Natural killer cell (primary cell): ENCODE data around the gene ITGB5. TPM values are rescaled to one million over a fixed set of nuclear protein-coding genes. Genes with fewer than 3 reads are reported as not detected.

Experiments used
- ATAC-seq, 3 donors: fragments of 150-1000 bp in 2 of 3; fragments of 200-7000 bp in 1 of 3; cut with Tn5 transposase; 1 replicate in 1 of 3; 2 replicates in 2 of 3; pipeline ENCODE4 v1.10.0; 2021; ENCODE audit warnings: mild to moderate bottlenecking in 2 of 3, moderate library complexity in 2 of 3
- DNase-seq, 2 donors: peaks; one replicate each; pipeline versions ENCODE4 v3.0.0 to v3.0.0-alpha.2; 2013 to 2021; ENCODE audit warnings: mixed read lengths in 1 of 2
- H3K27ac ChIP-seq: one replicate; pipeline ENCODE4 v1.5.1; 2013; ENCODE audit warnings: mild to moderate bottlenecking, low read length
- H3K27me3 ChIP-seq: one replicate; pipeline ENCODE4 v1.6.1; 2013; ENCODE audit warnings: low read length; ENCODE audit not compliant: control insufficient read depth, insufficient read depth
- H3K36me3 ChIP-seq: one replicate; pipeline ENCODE4 v1.6.1; 2013; ENCODE audit warnings: low read length; ENCODE audit not compliant: control insufficient read depth, insufficient read depth
- H3K4me1 ChIP-seq: one replicate; pipeline ENCODE4 v1.6.1; 2013; ENCODE audit warnings: low read length; ENCODE audit not compliant: control insufficient read depth, insufficient read depth
- H3K4me3 ChIP-seq: one replicate; pipeline ENCODE4 v1.5.1; 2013; ENCODE audit warnings: low read length
- H3K9me3 ChIP-seq: one replicate; pipeline ENCODE4 v1.6.1; 2013; ENCODE audit warnings: low read length; ENCODE audit not compliant: control insufficient read depth, insufficient read depth
- H3K27ac Mint-ChIP-seq, 2 donors: one replicate each; pipeline ENCODE4 v1.8.0; 2022; ENCODE audit warnings: mild to moderate bottlenecking in 2 of 2, mixed read lengths in 2 of 2, moderate library complexity in 1 of 2
- H3K27me3 Mint-ChIP-seq, 2 donors: one replicate each; pipeline ENCODE4 v1.8.0; 2022; ENCODE audit warnings: low read depth in 2 of 2, mixed read lengths in 2 of 2
- H3K36me3 Mint-ChIP-seq: one replicate; pipeline ENCODE4 v1.8.0; 2022; ENCODE audit warnings: mixed read lengths
- H3K4me1 Mint-ChIP-seq, 2 donors: one replicate each; pipeline ENCODE4 v1.8.0; 2022; ENCODE audit warnings: mixed read lengths in 2 of 2
- H3K4me3 Mint-ChIP-seq: one replicate; pipeline ENCODE4 v1.8.0; 2022; ENCODE audit warnings: mild to moderate bottlenecking, moderate library complexity, mixed read lengths
- H3K9me3 Mint-ChIP-seq, 2 donors: one replicate each; pipeline ENCODE4 v1.8.0; 2022; ENCODE audit warnings: mixed read lengths in 2 of 2
- WGBS: methylation state at CpG from one replicate; pipeline ENCODE4 v1.1.7; 2013; ENCODE audit warnings: missing lambda C conversion rate; ENCODE audit not compliant: insufficient coverage; 5-methylcytosine and 5-hydroxymethylcytosine counted together
- intact Hi-C: fragments of 100-400 bp; cut with micrococcal nuclease; formaldehyde crosslinking; loops from one replicate; pipeline ENCODE4 v1.14.2; 2022
- total RNA-seq, 4 donors: library from RNA; stranded (reverse); fragments of 120-200 nt in 1 of 4; gene quantifications; one replicate each; pipeline versions ENCODE4 v1.2.3 to v1.2.4, GENCODE V29; 2013 to 2022
- TF ChIP-seq, protein P1 (sequence below): fragments of 200-600 bp; IDR thresholded peaks from one replicate; pipeline ENCODE4 v1.8.0; 2022; ENCODE audit warnings: antibody characterized with exemption

Gene ITGB5
- total RNA-seq, 3 donors from 2014 or later (not counting 1 experiment from before 2014, with no cell fraction given): 1.0 to 8.4 (median 5.4) TPM

GRCh38 chr3:124832782-124833709 is 54.1 kb downstream of the ITGB5 start:
- ATAC-seq: no peak
- Mint-ChIP-seq H3K27me3 (peaks cover 23 to 27% of the 10 kb centered on the region in 2 donors), H3K4me3 (no peak overlapping the region), H3K9me3 (no peaks in the 10 kb centered on the region), H3K4me1 (peaks cover 17 to 22% of the 10 kb centered on the region in 2 donors), H3K36me3 (no peaks in the 10 kb centered on the region), H3K27ac (peak overlapping the region in 1 of 2 donors; percentile 29)
- intact Hi-C loops: no loop called here
- DNase-seq: no peak
- TF ChIP-seq, protein P1, sequence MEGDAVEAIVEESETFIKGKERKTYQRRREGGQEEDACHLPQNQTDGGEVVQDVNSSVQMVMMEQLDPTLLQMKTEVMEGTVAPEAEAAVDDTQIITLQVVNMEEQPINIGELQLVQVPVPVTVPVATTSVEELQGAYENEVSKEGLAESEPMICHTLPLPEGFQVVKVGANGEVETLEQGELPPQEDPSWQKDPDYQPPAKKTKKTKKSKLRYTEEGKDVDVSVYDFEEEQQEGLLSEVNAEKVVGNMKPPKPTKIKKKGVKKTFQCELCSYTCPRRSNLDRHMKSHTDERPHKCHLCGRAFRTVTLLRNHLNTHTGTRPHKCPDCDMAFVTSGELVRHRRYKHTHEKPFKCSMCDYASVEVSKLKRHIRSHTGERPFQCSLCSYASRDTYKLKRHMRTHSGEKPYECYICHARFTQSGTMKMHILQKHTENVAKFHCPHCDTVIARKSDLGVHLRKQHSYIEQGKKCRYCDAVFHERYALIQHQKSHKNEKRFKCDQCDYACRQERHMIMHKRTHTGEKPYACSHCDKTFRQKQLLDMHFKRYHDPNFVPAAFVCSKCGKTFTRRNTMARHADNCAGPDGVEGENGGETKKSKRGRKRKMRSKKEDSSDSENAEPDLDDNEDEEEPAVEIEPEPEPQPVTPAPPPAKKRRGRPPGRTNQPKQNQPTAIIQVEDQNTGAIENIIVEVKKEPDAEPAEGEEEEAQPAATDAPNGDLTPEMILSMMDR: no peak
- WGBS: 80% methylated on average over 1 of the region's 1 CpG
- Histone ChIP-seq H3K27me3 (no peaks in the 10 kb centered on the region), H3K36me3 (no peaks in the 10 kb centered on the region), H3K4me1 (peaks cover 21% of the 10 kb centered on the region), H3K4me3 (no peak overlapping the region), H3K27ac (no peak overlapping the region), H3K9me3 (no peaks in the 10 kb centered on the region)

GRCh38 chr3:124831628-124832199 is 55.5 kb downstream of the ITGB5 start:
- H3K27me3 Mint-ChIP-seq: peaks cover 23% of the 10 kb centered on the region in 2 donors
- 74% methylated on average over 4 of the region's 4 CpGs for WGBS
- ATAC-seq (no peak), DNase-seq (no peak)
- no peaks in the 10 kb centered on the region for H3K36me3 Mint-ChIP-seq
- no peak overlapping the region for H3K27ac Mint-ChIP-seq
- H3K4me3 Mint-ChIP-seq: no peak overlapping the region
- intact Hi-C loops: no loop called here
- TF ChIP-seq, protein P1: no peak
- H3K4me1 Mint-ChIP-seq: peaks cover 17 to 22% of the 10 kb centered on the region in 2 donors
- H3K9me3 Mint-ChIP-seq: no peaks in the 10 kb centered on the region
- Histone ChIP-seq H3K27me3 (no peaks in the 10 kb centered on the region), H3K4me1 (peaks cover 18% of the 10 kb centered on the region), H3K9me3 (no peaks in the 10 kb centered on the region), H3K36me3 (no peaks in the 10 kb centered on the region), H3K4me3 (no peak overlapping the region), H3K27ac (no peak overlapping the region)

DNA sequence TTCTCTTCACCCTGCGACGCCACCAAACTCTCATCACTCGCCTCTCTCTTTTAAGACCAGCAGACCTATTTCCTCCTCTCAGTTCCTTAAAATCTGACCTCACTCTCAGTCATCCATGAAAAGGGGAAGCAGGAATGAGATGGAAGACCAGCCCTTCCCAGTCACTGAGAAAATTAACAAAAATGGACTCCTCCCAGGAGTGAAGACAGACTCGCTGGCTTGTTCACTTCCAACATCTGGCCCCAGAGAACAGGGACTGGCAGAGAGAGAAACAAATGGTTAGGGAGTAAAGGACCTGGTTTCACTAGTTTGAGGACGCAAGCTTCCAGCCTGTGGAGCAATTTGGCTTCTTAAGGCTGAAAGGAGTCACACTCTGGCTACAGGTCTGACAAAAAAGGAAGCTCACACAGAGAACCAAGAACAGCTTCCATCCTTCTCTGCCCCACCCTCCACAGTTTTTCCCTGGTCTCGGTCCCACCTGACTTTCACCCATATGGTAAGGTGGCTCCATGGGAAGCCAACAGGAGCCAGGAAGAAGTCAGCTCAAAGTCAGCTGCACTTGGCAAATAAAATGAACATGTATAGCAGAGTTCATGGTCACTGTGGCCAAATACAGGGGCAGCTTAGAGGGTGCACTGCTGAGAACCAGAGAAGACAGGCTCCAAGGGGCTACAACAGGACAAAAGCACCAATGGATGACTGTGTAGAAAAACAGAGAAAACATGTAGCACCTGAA is 57.2 kb downstream of the ITGB5 start:
- Mint-ChIP-seq H3K4me3 (no peak overlapping the region), H3K9me3 (no peaks in the 10 kb centered on the region), H3K27me3 (peaks cover 18 to 19% of the 10 kb centered on the region in 2 donors), H3K36me3 (no peaks in the 10 kb centered on the region), H3K27ac (no peak overlapping the region), H3K4me1 (peaks cover 9 to 13% of the 10 kb centered on the region in 2 donors)
- Histone ChIP-seq H3K27ac (no peak overlapping the region), H3K36me3 (no peaks in the 10 kb centered on the region), H3K4me1 (peaks cover 8% of the 10 kb centered on the region), H3K27me3 (no peaks in the 10 kb centered on the region), H3K9me3 (no peaks in the 10 kb centered on the region), H3K4me3 (no peak overlapping the region)
- ATAC-seq: no peak
- intact Hi-C loops: no loop called here
- no peak for DNase-seq
- WGBS: 76% methylated on average over 5 of the region's 6 CpGs
- TF ChIP-seq, protein P1: no peak
